ENCODE results near the gene CHD2. TPM values are rescaled to one million over a fixed set of nuclear protein-coding genes. Genes with fewer than 3 reads are reported as not detected.

Gene CHD2
- total RNA-seq, 1 donor from 2014 or later: 61.2 TPM

GRCh38 chr15:92893200-92893599, 6.9 kb upstream of the CHD2 start:
- no peaks in the 10 kb centered on the region for H3K9me3 ChIP-seq
- H3K27me3 ChIP-seq: no peaks in the 10 kb centered on the region
- H3K4me3 ChIP-seq: no peak overlapping the region
- no peak overlapping the region for H3K27ac ChIP-seq
- intact Hi-C loops (cut with DNase I): no loop called here
- peaks cover 45 to 65% of the 10 kb centered on the region in 2 donors for H3K36me3 ChIP-seq
- no peak for TF ChIP-seq CTCF (IDR thresholded peaks at IDR 0.05)
- H3K4me1 ChIP-seq: peaks cover 0 to 36% of the 10 kb centered on the region in 2 donors
- DNase-seq (ENCODE audit: low spot score in 2 of 2): no peak

DNA sequence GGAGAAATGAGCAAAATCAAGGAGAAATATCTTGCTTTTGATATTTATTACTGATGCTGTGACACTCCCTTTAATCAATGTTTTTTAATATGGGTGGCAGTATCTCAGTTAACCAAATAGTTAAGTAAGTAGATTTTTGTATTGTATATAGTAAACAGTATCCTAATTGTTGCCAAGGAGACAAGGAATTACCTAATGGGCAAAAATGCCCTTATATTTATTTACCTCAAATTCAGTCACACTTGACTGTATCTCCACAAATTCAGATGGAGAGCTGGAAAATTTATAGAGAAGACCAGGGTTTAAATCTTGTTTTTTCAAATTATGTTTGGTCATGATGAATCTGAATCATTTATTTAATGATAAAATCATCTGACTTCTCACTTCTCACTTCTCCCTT, 3.6 kb upstream of the CHD2 start:
- H3K27ac ChIP-seq: peak overlapping the region; percentile 36 to 64

DNA sequence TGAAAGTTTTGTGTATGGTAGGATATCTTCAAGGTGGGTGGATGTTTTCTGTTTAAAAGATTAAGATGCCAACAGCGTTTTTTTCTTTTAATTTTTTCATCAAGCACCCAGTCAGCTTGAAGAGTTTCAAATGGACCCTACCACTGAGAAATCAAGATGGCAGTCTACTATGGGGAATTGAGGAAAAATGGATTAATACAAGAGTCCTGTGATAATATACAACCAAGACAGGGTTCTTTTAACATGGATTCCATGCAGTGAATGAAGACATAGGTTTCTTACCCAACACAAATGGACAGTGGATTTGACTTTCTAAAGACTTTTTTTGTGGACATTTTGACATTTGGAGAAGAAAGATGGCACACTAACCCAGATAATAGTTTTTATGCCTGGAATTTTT, 2.5 kb upstream of the CHD2 start:
- no peak overlapping the region for H3K4me3 ChIP-seq
- no peaks in the 10 kb centered on the region for H3K9me3 ChIP-seq
- H3K36me3 ChIP-seq: peaks cover 31 to 42% of the 10 kb centered on the region in 2 donors
- peak overlapping the region; percentile 15 to 64 for H3K27ac ChIP-seq
- intact Hi-C loops (cut with DNase I): no loop called here
- TF ChIP-seq CTCF (IDR thresholded peaks at IDR 0.05): no peak
- peaks cover 0 to 27% of the 10 kb centered on the region in 2 donors for H3K4me1 ChIP-seq
- H3K27me3 ChIP-seq: no peaks in the 10 kb centered on the region
- DNase-seq (ENCODE audit: low spot score in 2 of 2): no peak

More for the DNA sequence above, 3.6 kb upstream of the CHD2 start:
- TF ChIP-seq CTCF (IDR thresholded peaks at IDR 0.05): no peak
- peak overlapping the region in 1 of 2 donors; percentile 9 for H3K4me3 ChIP-seq
- no peak for DNase-seq (ENCODE audit: low spot score in 2 of 2)
- H3K9me3 ChIP-seq: no peaks in the 10 kb centered on the region
- peaks cover 0 to 30% of the 10 kb centered on the region in 2 donors for H3K4me1 ChIP-seq
- intact Hi-C loops (cut with DNase I): no loop called here
- H3K27me3 ChIP-seq: no peaks in the 10 kb centered on the region
- peaks cover 35 to 52% of the 10 kb centered on the region in 2 donors for H3K36me3 ChIP-seq

DNA sequence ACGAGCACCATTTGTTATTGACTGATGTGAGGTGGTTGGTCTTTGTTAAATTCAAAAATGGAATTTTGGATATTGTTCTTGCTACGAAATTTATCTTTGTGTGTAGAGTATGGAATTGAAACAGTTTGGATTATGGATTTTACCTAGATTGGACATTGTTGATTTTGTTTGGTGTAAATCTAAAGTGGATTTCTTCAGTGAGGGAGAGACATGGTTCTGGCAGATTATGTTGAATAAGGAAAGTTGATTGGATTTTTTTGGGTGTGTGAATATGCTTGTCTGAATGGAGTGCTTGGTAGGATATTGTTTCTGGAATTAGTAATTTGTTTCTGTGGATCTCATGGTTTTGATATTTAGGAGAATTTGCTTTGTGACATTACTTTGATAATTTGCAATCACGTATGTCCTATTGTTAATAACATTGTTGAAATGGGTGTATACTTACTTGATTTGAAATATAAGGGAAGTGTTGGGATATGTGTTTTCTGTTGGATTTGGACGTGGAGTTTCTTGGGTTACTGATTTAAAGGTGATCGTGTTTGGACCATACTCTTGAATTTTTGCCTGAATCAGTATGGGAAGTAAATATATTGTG, 1.0 kb upstream of the CHD2 start:
- peak overlapping the region; percentile 94 to 97 for H3K27ac ChIP-seq
- no peak for DNase-seq (ENCODE audit: low spot score in 2 of 2)
- H3K27me3 ChIP-seq: no peaks in the 10 kb centered on the region
- intact Hi-C loops (cut with DNase I): no loop called here
- H3K4me1 ChIP-seq: peaks cover 0 to 29% of the 10 kb centered on the region in 2 donors
- no peak for TF ChIP-seq CTCF (IDR thresholded peaks at IDR 0.05)
- H3K9me3 ChIP-seq: no peaks in the 10 kb centered on the region
- peak overlapping the region in 1 of 2 donors; percentile 78 for H3K4me3 ChIP-seq
- peaks cover 16 to 27% of the 10 kb centered on the region in 2 donors for H3K36me3 ChIP-seq

DNA sequence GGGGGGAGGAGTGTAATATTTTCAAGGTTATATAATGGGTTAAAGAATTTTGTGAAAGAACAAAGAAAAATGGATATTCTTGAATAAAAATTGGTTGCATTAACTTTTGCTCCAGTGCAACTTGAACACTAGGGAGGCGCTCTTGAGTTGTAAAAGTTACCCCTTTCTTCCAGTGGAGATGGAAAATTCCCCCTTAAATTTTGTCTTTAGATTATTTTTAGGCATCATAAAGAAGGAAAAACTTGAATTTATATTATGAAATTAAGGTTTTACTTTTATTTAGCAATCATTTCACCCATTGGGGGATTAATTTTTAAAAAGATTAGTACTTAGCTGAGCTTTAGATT, 550 bp upstream of the CHD2 start:
- intact Hi-C loops (cut with DNase I): no loop called here
- H3K4me1 ChIP-seq: peaks cover 0 to 29% of the 10 kb centered on the region in 2 donors
- DNase-seq (ENCODE audit: low spot score in 2 of 2): no peak
- peak in 1 of 3 experiments; percentile 25 for TF ChIP-seq CTCF (IDR thresholded peaks at IDR 0.05)
- no peaks in the 10 kb centered on the region for H3K9me3 ChIP-seq
- H3K27ac ChIP-seq: peak overlapping the region; percentile 94 to 97
- H3K4me3 ChIP-seq: peak overlapping the region; percentile 71 to 78
- H3K27me3 ChIP-seq: no peaks in the 10 kb centered on the region
- peaks cover 11 to 23% of the 10 kb centered on the region in 2 donors for H3K36me3 ChIP-seq

- intact Hi-C loops (cut with DNase I): no loop called here
- TF ChIP-seq CTCF (IDR thresholded peaks at IDR 0.05): no peak
- Histone ChIP-seq H3K9me3 (no peaks in the 10 kb centered on the region), H3K4me1 (peaks cover 0 to 29% of the 10 kb centered on the region in 2 donors), H3K4me3 (peak overlapping the region; percentile 71 to 78), H3K27me3 (no peaks in the 10 kb centered on the region), H3K27ac (peak overlapping the region; percentile 94 to 97), H3K36me3 (peaks cover 11 to 19% of the 10 kb centered on the region in 2 donors)
- DNase-seq (ENCODE audit: low spot score in 2 of 2): no peak
Observed at GRCh38 chr15:92900731-92901071, 577 bp downstream of the CHD2 start.
